Fibroblast of skin of abdomen (primary cell): ENCODE measurements around the gene RAB39A.

Source experiments
- DNase-seq: peaks from one replicate; pipeline ENCODE4 v3.0.0-alpha.2; 2013

RAB39A gene

DNA sequence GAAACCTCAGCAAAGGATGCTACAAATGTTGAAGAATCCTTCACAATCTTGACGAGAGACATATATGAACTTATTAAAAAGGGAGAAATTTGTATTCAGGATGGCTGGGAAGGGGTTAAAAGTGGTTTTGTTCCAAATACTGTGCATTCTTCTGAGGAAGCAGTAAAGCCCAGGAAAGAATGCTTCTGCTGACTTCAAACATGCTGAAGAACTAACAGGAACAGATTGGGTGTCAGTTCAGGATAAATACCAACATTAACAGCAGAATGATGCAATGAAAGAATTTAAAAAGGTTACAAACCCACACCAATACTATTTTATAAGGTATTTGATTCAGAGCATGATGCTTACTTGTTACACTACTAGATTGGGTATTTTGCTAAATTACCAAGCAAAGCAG is 33.9 kb downstream of the RAB39A start:
- peak; percentile 11 for DNase-seq

DNA sequence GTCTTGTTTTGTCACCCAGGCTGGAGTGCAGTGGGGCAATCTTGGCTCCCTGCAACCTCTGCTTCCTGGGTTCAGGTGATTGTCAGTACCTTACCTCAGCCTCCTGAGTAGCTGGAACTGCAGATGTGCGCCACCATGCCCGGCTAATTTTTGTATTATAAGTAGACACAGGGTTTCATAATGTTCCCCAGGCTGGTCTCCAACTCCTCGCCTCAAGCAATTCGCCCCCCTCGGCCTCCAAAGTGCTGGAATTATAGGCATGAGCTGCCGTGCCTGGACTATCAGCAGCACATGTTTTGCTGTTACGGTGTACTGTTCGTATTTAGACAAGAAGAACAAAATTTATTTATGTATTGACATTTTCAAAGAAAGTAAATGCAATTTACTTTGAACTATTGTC is 34.8 kb downstream of the RAB39A start:
- no peak for DNase-seq

GRCh38 chr11:107969219-107969618 is 41.0 kb downstream of the RAB39A start:
- no peak for DNase-seq

- DNase-seq, result no peak
Observed at GRCh38 chr11:107970049-107970448, 41.8 kb downstream of the RAB39A start.

GRCh38 chr11:107973641-107974040 is 45.4 kb downstream of the RAB39A start:
- DNase-seq, result no peak

DNA sequence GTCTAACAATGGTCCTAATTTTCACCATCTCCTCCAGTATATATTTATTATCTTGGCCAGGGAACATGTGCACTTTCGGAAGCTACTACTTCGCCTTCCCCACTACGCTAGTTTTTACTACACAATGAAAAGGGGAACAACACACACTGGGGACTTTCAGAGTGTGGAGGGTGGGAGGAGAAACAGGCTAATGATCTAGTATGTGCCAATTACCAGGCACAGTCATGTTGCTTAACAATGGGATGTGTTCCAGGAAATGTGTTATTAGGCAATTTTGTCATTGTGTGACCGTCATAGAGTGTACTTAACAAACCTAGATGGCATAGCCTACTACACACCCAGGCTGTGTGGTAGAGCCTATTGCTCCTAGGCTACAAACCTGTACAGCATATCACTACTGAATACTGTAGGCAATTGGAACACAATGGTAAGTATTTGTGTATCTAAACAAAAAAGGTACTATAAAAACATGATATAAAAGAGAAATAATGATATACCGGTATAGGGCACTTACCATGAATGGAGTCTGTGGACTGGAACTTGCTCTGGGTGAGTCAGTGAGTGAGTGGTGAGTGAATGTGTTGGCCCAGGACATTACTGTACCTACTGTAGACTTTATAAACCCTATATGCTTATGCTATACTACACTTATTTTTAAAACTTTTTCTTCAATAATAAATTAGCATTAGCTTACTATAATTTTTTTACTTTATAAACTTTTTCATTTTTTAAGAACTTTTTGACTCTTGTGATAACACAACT is 60.3 kb downstream of the RAB39A start:
- DNase-seq, result no peak

DNA sequence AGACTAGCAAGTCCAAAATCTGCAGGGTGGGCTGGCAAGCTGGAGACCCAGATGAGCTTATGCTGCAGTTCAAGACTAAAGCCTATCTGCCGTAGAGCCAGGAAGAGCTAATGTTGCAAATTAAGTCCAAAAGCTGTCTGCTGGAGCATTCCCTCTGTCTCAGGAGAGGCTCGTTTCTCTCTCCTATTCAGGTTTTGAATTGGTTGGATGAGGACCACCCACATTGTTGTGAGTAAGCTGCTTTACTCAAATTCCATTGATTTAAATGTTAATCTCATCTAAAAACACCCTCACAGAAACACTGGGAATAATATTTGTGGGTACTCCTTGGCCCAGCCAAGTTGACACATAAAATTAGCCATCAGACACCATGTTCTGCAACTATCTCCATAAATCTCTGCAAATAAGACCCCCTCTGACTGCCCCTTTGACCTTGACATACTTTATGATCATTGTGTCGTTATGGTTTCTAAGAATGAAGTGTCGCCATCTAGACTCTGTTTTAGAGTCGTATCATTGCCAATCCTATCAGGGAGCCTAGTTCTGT is 63.7 kb downstream of the RAB39A start:
- no peak for DNase-seq

- DNase-seq, result no peak
Observed at GRCh38 chr11:107996006-107996776, 67.9 kb downstream of the RAB39A start.

GRCh38 chr11:107998761-107999160 is 70.5 kb downstream of the RAB39A start:
- no peak for DNase-seq

DNA sequence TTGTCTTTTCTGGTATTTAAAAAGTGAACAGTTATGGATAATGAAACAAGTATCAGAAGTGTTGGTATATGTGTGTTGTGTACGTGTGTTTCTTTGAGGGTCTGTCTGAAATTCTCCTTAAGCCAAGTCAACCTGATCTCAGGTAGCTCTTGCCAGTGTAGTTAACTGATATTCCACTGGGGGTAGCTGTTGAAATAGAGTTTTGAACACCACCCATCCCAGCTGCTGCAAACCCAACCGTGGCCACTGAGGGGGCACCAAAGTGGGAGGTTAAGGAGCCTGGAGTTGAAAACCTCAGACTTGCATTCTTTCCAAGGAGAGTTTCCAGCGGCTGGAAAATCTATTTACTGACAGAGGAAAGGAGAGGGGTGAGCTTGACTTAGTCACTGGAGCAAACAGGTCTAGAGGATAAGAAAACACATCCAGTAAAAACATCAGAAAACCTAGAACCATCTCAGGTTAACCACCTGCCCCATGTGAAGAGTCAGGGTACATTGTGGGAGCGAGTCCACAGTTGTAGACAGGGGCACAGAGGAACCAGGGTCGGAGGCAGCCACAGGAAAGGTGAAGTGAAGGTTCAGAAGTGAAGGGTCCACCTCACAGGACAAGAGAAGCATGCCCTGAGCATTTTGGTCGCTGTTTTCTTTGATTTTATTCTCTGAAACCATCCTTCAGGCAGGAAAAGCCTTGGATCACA is 71.7 kb downstream of the RAB39A start:
- peak; percentile 28 for DNase-seq

DNA sequence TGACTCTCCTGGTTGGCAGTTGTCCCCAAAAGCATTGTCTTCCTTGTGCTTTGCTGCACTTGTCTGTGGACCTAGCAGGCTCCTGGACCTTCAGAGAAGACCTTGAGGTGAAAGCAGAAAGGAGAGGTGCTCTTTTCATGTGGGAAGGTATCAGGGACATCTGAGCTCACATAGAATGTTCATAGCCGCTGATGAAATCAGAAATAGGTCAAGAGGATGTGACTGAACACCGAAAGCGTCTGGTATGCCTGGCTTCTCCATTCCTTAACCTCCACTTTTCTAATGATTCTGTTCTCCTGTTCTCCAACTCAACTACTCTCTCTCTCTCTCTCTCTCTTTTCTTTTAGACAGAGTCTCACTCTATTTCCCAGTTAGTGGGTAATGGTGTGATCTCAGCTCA is 74.2 kb downstream of the RAB39A start:
- no peak for DNase-seq

DNA sequence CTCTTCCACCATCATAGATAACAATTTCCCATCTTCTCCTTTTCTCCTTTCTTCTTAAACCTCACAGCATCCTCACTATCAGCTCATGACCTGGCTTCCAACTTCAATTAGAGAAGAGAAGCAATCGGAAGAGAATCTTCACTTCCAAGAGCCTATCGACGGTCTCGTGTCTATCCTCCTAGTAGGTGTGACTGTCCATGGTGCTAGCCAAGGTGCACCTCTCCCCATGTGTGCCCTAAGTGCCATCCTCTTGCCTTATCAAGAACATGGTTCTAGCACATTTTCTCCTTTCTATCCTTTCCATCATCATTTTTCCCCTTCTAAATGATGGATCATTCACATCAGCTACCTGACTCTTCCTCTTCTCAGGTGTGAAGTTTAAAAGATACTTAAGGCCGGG is 75.4 kb downstream of the RAB39A start:
- DNase-seq, result no peak

DNA sequence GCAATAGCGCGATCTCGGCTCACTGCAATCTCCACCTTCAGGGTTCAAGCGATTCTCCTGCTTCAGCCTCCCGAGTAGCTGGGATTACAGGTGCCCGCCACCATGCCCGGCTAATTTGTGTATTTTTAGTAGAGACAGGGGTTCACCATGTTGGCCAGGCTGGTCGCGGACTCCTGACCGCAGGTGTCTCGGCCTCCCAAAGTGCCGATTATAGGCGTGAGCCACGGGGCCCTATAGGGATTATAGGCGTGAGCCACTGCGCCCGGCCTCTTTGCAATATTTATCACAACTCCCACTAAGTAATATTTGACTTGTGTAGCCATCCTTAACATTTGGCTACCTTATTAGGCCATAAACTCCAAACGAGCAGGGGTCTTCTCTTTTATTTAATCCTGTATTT is 79.6 kb downstream of the RAB39A start:
- DNase-seq, result no peak

DNA sequence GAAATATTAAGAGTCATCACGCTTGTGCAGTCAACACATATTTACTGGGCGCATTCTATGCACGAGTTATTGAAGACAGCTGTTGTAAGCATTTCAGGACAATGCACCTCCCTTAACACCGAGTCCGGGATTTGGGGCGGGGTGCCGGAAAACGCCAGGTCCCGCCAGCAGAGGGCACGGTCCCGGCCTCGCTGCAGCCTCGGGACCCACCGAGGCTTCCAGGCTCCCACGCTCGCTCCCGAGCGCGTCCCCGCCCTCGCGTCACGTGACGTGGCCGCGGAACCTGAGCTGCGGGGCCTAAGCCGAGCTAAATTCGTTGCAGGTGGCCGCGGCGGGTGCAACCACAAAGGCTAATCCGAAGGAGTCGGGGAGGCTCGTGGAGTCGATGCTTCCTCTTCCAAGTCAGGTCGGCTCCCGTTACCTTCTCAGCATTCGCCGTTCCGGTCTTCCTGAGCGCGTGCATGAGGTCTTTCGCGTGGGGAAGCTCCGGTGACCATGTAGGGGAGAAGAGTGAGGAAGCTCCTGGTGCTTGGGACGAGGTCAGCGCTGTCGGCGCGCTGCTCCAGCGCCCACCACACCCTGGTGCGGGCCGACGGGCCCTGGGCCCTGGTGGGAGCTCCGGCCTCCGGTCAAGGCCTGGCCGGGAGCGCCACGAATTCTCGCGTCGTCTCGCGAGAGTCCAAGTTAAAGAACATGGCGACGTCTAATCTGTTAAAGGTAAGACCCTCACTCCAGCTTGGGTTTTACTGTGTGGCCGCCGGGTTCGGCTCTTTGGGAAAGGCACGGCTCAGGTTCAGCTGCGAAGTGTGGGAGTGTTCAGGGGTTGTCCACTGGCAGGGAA is 80.6 kb downstream of the RAB39A start, which contains the start of gene CUL5:
Gene CUL5, plus strand, starts transcription at position 243 of the 841 bp plus-strand sequence. Its CDS starts 451 bp downstream, at position 694.
- peak; percentile 92 for DNase-seq

DNA sequence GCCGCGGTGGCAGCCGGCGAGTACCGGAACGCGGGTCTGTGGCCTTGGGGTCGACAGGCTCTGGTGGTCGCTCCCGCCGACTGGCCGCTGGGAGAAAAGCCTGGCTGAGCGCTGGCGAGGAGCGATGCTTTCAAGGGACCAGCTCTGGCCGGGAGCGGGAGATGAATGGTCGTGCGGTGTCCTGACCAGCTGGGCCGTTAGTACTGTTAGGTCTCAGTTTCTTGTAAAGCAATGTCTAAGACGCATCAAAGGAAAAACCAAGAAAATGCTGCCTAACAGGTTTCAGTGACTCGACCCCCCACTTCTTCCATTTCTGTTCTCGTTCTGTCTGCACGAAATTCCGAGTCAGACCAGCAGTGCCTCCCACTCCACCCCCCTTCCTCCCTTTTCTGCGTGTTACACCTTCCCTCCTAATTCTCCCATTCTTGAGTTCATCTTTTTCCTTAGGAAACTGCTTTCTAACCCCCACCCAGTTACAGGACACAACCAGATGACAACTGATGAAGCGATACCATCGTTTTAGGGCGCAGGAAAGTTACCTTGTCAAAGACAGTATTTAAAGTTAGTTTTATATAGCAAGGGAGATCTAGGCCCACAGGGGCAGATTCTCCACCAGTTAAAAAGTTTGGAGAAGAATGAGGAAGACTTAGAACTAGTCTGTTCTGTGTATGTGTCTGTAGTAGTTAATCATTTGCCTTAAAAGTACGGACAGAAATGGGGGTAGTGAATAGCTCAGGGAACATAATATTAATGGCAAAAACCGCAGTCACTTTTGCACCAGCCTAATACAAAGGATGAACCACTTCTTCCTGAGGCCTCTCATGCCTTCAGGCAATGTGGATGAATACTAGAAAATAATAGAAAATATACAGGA is 81.5 kb downstream of the RAB39A start:
- peak; percentile 13 for DNase-seq

- DNase-seq, result no peak
Observed at GRCh38 chr11:108012139-108012725, 84.0 kb downstream of the RAB39A start.
